ENCODE results near the gene NDUFB7.

NDUFB7 gene

GRCh38 chr19:14582894-14583340 lies 11.1 kb upstream of the NDUFB7 start, which contains the start of gene CLEC17A:
Gene CLEC17A, plus strand, starts transcription at chr19:14583084. Its CDS starts 77 bp downstream, at chr19:14583161.
- Histone ChIP-seq H3K9me2 (replicated peaks; ENCODE audit: control insufficient read depth, low read length) (no peaks in the 10 kb centered on the region), H3F3A (ENCODE audit: control insufficient read depth, insufficient read depth) (peaks cover 17% of the 10 kb centered on the region), H3K4me1 (ENCODE audit: control insufficient read depth, low read length) (peaks cover 63% of the 10 kb centered on the region), H3K9me3 (ENCODE audit: control insufficient read depth, insufficient read depth, low read length) (no peaks in the 10 kb centered on the region), H3K4me2 (ENCODE audit: low read length) (peak within 1 kb of the TSS; percentile 95), H3K4me3 (ENCODE audit: low read length) (peak within 1 kb of the TSS; percentile 86), H3K27me3 (ENCODE audit: control insufficient read depth, low read length) (no peaks in the 10 kb centered on the region), H4K20me1 (ENCODE audit: control insufficient read depth, insufficient read depth, low read depth, low read length) (no peaks in the 10 kb centered on the region), H3K79me2 (ENCODE audit: control insufficient read depth, low read length) (peaks cover 15% of the 10 kb centered on the region), H3K36me3 (ENCODE audit: control insufficient read depth, low read length) (no peaks in the 10 kb centered on the region), H3K27ac (ENCODE audit: low read depth, low read length) (peak within 1 kb of the TSS; percentile 55)
- TF ChIP-seq EZH2phosphoT487 (IDR thresholded peaks at IDR 0.05; ENCODE audit: borderline replicate concordance, low read length) = no peak
- no peak for TF ChIP-seq CTCF (IDR thresholded peaks at IDR 0.05; ENCODE audit: low read depth, low read length, poor library complexity, severe bottlenecking)

DNA sequence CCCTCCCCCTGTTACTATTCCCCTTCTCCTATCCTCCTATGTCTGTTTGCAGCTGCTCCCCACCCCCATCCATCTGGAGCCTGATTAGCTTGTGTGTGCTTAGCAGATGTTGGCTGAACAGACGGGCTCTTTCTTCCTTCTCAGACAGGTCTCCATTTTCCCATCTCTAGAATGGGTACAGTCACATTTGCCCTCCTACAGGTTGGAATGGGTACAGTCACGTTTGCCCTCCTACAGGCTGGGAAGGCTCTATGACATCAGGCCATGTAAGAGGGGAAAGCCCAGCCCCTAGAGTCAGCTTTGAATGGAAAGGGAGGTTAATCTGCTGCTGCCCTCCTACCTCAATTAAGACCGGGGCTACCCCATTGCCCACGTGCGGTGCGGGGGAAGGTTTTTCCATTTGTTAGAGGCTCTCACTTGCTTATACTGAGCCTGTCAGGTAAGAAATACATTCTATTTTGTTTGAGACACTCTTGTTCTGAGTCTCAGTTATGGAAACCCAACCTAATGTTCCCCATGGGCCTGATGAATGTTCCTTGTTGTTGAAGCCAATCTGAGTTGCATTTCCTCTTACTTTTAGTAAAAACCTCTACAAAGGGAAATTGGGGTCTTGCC lies 8.9 kb upstream of the NDUFB7 start:
- Histone ChIP-seq H3F3A (ENCODE audit: control insufficient read depth, insufficient read depth) (peaks cover 29% of the 10 kb centered on the region), H3K4me2 (ENCODE audit: low read length) (no peak overlapping the region), H3K9me3 (ENCODE audit: control insufficient read depth, insufficient read depth, low read length) (no peaks in the 10 kb centered on the region), H3K4me1 (ENCODE audit: control insufficient read depth, low read length) (peaks cover 85% of the 10 kb centered on the region), H3K79me2 (ENCODE audit: control insufficient read depth, low read length) (peaks cover 15% of the 10 kb centered on the region), H4K20me1 (ENCODE audit: control insufficient read depth, insufficient read depth, low read depth, low read length) (no peaks in the 10 kb centered on the region), H3K27ac (ENCODE audit: low read depth, low read length) (no peak overlapping the region), H3K27me3 (ENCODE audit: control insufficient read depth, low read length) (no peaks in the 10 kb centered on the region), H3K9me2 (replicated peaks; ENCODE audit: control insufficient read depth, low read length) (no peaks in the 10 kb centered on the region), H3K4me3 (ENCODE audit: low read length) (no peak overlapping the region), H3K36me3 (ENCODE audit: control insufficient read depth, low read length) (no peaks in the 10 kb centered on the region)
- TF ChIP-seq CTCF (IDR thresholded peaks at IDR 0.05; ENCODE audit: low read depth, low read length, poor library complexity, severe bottlenecking) (no peak), EZH2phosphoT487 (IDR thresholded peaks at IDR 0.05; ENCODE audit: borderline replicate concordance, low read length) (no peak)

DNA sequence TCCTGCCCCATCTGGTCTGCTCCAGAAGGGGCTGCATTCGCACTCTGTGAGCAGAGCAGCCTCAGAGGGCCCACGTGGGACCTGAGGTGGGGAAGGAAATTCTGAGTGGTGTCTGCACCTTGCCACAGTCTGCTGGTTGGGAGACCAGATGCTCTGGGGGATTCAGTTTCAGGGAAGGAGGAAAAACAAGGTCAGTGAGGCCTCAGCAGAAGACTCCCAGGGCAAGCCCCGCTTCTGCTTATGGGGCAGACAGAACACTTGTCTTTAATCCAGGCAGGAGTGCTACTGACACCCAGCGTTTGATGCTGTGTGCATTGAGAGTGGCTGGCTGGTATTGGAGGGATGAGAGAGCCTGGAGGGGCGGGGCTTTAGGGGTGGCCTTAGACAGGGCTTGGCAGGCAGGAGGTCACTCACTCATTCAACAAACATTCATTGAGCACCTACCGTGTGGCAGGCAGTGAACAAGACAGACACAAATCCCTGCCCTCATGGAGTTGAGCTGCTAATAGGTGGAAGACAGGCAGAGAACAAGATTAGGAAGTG lies 6.1 kb upstream of the NDUFB7 start:
- peak overlapping the region; percentile 66 for H3K27ac ChIP-seq (ENCODE audit: low read depth, low read length)
- no peaks in the 10 kb centered on the region for H4K20me1 ChIP-seq (ENCODE audit: control insufficient read depth, insufficient read depth, low read depth, low read length)
- H3K4me2 ChIP-seq (ENCODE audit: low read length) = peak overlapping the region; percentile 47
- H3K9me3 ChIP-seq (ENCODE audit: control insufficient read depth, insufficient read depth, low read length) = no peaks in the 10 kb centered on the region
- H3K36me3 ChIP-seq (ENCODE audit: control insufficient read depth, low read length) = no peaks in the 10 kb centered on the region
- H3K4me3 ChIP-seq (ENCODE audit: low read length) = peak overlapping the region; percentile 17
- H3K9me2 ChIP-seq (replicated peaks; ENCODE audit: control insufficient read depth, low read length) = no peaks in the 10 kb centered on the region
- H3K27me3 ChIP-seq (ENCODE audit: control insufficient read depth, low read length) = no peaks in the 10 kb centered on the region
- peaks cover under 1% of the 10 kb centered on the region for H3K79me2 ChIP-seq (ENCODE audit: control insufficient read depth, low read length)
- H3K4me1 ChIP-seq (ENCODE audit: control insufficient read depth, low read length) = peaks cover 84% of the 10 kb centered on the region
- TF ChIP-seq CTCF (IDR thresholded peaks at IDR 0.05; ENCODE audit: low read depth, low read length, poor library complexity, severe bottlenecking) = peak; percentile 28
- no peak for TF ChIP-seq EZH2phosphoT487 (IDR thresholded peaks at IDR 0.05; ENCODE audit: borderline replicate concordance, low read length)
- peaks cover 43% of the 10 kb centered on the region for H3F3A ChIP-seq (ENCODE audit: control insufficient read depth, insufficient read depth)

Data from DOHH2 (cell line).